BLaER1 (cell line): ENCODE measurements around the gene NUTM2E.
"Not testable (repeated sequence)": the region's sequence is repeated elsewhere in the genome, so short reads cannot be mapped to it uniquely, and the experiment has no call there.

ENCODE experiments used
- H3K27ac ChIP-seq: shearing (Covaris generic); formaldehyde crosslinking; 2 replicates; pipeline ENCODE4 v1.8.1; 2022
- H3K27me3 ChIP-seq: shearing (Covaris generic); formaldehyde crosslinking; 2 replicates; pipeline ENCODE4 v1.8.1; 2022
- H3K36me3 ChIP-seq: shearing (Covaris generic); formaldehyde crosslinking; 2 replicates; pipeline ENCODE4 v1.8.1; 2022
- H3K4me1 ChIP-seq: shearing (Covaris generic); formaldehyde crosslinking; 2 replicates; pipeline ENCODE4 v1.8.1; 2022
- H3K4me2 ChIP-seq: shearing (Covaris generic); formaldehyde crosslinking; 2 replicates; pipeline ENCODE4 v1.8.1; 2022
- H3K4me3 ChIP-seq: shearing (Covaris generic); formaldehyde crosslinking; 2 replicates; pipeline ENCODE4 v1.8.1; 2022
- H3K9ac ChIP-seq: shearing (Covaris generic); formaldehyde crosslinking; 2 replicates; pipeline ENCODE4 v1.8.1; 2022
- H3K9me3 ChIP-seq: shearing (Covaris generic); formaldehyde crosslinking; 2 replicates; pipeline ENCODE4 v1.8.1; 2022
- H4K20me1 ChIP-seq: shearing (Covaris generic); formaldehyde crosslinking; 2 replicates; pipeline ENCODE4 v1.8.1; 2022

Gene NUTM2E

DNA sequence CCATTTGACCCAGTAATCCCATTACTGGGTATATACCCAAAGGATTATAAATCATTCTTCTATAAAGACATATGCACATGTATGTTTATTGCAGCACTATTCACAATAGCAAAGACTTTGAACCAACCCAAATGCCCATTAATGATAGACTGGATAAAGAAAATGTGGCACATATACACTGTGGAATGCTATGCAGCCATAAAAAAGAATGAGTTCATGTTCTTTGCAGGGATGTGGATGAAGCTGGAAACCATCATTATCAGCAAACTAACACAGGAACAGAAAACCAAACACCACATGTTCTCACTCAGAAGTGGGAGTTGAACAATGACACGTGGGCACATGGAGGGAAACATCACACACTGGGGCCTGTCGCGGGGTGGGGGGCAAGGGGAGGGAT, 7.3 kb downstream of the NUTM2E start:
- H3K4me3 ChIP-seq, H3K4me2 ChIP-seq, H3K36me3 ChIP-seq, H3K9me3 ChIP-seq, H3K4me1 ChIP-seq, H3K27me3 ChIP-seq, H3K27ac ChIP-seq, H3K9ac ChIP-seq, H4K20me1 ChIP-seq: not testable (repeated sequence)

DNA sequence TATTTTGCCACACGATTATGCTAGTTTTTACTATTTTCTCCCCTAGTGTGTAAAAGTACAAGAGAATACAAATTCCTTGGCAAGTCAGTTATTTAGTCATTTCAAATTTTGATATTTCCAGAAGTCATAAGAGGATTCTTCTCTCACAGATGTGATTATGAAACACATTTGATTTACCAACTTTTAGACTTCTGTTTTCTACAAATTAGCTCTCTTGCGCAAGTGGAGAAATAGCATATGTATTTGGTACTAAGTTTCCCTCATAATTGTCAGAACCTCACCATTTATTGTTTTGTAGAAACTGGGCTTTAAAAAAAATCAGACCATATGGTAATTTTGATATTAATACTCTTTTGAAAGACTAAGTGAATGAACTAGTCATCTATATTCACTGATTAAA, 9.4 kb downstream of the NUTM2E start:
- not testable (repeated sequence) for H3K27ac ChIP-seq, H3K4me2 ChIP-seq, H3K9ac ChIP-seq, H3K4me3 ChIP-seq, H3K9me3 ChIP-seq, H3K4me1 ChIP-seq, H3K36me3 ChIP-seq, H3K27me3 ChIP-seq, H4K20me1 ChIP-seq

DNA sequence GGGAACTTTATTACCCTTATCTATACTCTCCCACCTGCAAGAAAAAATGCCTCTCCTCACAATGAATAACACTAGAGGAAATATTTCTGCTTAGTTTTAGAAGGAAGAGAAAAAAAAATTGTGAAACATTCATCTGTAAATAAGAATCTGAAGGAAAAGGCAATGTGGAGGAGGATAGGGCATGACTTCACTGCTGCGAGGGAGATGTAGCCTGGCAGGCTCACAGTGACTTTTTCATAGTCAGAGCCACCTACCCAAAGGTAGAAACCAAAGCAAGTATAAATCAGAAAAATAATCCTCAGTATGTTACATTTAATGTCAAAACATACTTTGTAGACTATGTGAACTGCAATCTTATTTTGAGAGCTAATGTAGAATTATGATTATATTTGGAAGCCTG, 10.4 kb downstream of the NUTM2E start:
- not testable (repeated sequence) for H3K9me3 ChIP-seq, H3K4me3 ChIP-seq, H3K4me2 ChIP-seq, H3K27ac ChIP-seq, H3K4me1 ChIP-seq, H3K27me3 ChIP-seq, H3K36me3 ChIP-seq, H3K9ac ChIP-seq, H4K20me1 ChIP-seq

DNA sequence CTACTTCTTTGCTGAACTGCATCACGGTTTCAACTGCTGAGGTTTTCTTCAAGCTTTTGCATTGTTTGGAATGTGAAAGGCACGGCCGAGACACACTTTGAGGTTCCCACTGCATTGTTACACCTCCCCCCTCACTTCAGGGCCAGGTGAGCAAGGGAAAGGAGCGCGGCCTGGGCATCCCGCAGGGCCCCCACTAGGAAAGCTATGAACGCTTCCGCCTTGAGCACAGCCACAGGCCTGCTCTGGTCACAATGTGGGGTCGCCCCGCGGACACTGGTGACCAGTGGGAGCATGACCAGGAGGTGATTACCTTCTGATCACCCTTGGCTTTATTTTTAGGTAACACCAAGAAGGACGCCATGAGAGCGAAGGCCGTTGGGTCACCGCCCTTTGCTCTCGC, 11.9 kb downstream of the NUTM2E start:
- not testable (repeated sequence) for H3K9me3 ChIP-seq, H3K27ac ChIP-seq, H3K9ac ChIP-seq, H3K4me3 ChIP-seq, H3K4me2 ChIP-seq, H3K4me1 ChIP-seq, H3K36me3 ChIP-seq, H3K27me3 ChIP-seq, H4K20me1 ChIP-seq

DNA sequence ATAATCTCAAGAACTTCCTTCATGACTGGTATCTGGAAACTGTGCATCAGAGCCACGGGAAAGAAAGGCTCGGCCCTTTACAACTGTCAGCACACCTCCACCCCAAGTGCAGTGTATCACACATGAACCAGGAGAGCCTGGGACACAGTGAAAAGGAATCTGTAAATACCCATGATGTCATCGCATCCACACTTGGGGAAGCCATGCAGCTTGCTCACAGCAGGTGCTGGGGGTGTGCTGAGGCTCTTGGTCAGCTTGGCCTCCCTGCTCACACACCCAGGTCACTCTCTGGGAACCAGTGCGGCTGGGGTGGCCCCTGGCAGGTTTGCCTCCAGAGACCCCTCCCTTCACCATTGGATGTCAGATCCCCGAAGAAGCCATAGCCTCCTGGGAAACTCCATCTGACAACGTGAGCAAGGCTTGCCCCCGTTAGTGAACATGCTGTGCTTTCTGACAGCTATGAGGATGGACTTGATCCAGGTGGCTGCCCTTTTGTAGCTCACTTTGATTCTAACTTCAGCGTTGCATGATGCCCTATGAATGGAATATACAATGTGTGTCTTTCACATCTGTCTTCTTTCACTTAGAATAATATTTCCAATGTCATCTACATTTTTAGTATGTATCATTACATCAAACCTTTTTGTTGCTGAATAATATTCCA, 26.8 kb downstream of the NUTM2E start:
- not testable (repeated sequence) for H3K36me3 ChIP-seq, H3K4me3 ChIP-seq, H3K9me3 ChIP-seq, H3K9ac ChIP-seq, H4K20me1 ChIP-seq, H3K27ac ChIP-seq, H3K4me1 ChIP-seq, H3K4me2 ChIP-seq, H3K27me3 ChIP-seq

DNA sequence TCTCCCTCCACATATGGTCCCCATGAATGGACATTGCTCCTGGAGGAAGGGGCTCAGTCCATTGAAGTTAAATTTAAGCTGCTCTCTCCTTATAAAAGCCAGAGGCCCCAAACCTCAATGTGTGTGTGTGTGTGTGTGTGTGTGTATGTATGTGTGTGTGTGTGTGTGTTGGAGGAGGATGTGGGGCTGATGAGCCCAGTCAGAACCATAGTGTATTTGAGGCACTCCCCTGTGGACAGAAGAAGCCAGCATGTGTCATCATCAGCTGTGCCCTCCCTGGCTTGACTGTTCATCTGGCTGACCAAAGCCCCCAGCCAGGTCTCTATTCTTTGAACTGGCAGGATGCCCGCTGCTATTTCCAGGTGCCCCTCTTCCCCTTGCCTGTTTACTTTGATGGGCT, 35.7 kb downstream of the NUTM2E start:
- not testable (repeated sequence) for H3K4me2 ChIP-seq, H3K27me3 ChIP-seq, H3K9me3 ChIP-seq, H3K4me3 ChIP-seq, H3K36me3 ChIP-seq, H3K9ac ChIP-seq, H3K27ac ChIP-seq, H4K20me1 ChIP-seq, H3K4me1 ChIP-seq

DNA sequence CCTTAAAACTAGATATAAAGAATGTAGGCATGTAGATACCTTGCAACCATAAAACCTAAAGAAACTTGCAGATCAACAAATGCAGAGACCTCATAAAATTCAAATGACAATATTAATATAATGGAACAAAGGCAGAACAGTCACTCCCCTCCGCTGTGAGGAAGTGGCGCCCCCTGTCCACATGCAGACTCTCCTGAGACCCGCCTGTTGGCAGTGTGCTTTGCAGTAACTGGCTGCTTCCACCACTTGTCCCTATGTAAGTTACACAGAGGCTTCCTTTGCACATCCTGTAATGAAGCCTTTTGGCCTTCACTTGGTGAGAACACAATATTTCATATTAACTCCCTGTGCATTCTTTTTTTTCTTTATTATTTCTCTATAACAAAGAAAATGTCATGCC, 36.3 kb downstream of the NUTM2E start:
- not testable (repeated sequence) for H3K4me1 ChIP-seq, H3K4me2 ChIP-seq, H3K9ac ChIP-seq, H3K27me3 ChIP-seq, H3K27ac ChIP-seq, H3K36me3 ChIP-seq, H3K9me3 ChIP-seq, H4K20me1 ChIP-seq, H3K4me3 ChIP-seq

DNA sequence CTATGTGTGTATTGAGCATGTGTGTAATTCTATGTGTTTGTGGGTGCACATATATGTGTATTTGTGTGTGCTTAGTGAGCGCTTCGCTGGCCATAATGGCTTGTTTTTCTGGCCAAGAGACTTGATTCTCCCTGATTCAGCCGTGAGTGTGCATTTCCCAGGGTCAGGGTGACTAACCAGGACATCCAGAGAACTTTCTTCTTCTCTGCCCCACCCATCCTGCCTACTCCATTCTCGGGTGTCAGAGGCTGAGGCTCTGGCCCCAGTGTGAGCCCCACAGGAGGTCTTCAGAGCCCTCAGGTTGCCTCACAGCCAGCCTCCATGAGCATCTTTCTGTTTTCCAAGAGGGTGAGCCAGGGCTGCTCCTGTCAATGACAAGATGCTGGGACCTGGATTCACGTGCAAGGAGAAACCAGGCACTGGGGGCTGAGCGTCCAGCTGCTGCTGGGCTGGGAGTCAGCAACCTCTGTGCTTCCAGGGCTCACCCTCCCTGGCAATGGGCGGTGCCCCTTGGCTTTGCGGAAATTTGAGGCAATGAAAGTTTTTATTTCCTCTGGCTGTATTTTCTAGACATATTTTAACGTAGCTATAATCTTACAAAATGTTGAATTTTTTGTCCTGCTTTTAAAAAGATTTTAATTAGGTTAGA, 40.5 kb downstream of the NUTM2E start:
- H4K20me1 ChIP-seq, H3K4me1 ChIP-seq, H3K36me3 ChIP-seq, H3K9ac ChIP-seq, H3K4me3 ChIP-seq, H3K9me3 ChIP-seq, H3K27ac ChIP-seq, H3K27me3 ChIP-seq, H3K4me2 ChIP-seq: not testable (repeated sequence)

DNA sequence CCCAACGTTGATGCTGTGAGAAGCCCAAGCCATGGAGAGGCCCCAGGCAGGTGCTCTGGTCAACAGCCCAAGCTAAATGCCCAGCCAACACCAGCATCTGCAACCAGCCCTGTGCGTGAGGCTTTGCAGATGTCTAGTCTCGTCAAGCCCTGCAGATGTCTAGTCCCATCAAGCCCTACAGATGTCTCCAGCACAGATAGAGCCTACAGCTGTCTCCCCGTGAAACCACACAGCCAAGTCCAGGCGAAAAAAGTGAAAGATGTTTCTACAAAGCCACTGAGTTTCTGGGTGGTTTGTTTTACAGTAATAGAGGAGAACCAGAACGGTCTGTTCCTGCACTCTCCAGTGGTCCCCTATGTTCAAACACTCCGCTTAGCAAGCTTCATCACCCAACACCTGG, 41.5 kb downstream of the NUTM2E start:
- not testable (repeated sequence) for H3K4me1 ChIP-seq, H4K20me1 ChIP-seq, H3K9me3 ChIP-seq, H3K27me3 ChIP-seq, H3K27ac ChIP-seq, H3K4me2 ChIP-seq, H3K9ac ChIP-seq, H3K4me3 ChIP-seq, H3K36me3 ChIP-seq

DNA sequence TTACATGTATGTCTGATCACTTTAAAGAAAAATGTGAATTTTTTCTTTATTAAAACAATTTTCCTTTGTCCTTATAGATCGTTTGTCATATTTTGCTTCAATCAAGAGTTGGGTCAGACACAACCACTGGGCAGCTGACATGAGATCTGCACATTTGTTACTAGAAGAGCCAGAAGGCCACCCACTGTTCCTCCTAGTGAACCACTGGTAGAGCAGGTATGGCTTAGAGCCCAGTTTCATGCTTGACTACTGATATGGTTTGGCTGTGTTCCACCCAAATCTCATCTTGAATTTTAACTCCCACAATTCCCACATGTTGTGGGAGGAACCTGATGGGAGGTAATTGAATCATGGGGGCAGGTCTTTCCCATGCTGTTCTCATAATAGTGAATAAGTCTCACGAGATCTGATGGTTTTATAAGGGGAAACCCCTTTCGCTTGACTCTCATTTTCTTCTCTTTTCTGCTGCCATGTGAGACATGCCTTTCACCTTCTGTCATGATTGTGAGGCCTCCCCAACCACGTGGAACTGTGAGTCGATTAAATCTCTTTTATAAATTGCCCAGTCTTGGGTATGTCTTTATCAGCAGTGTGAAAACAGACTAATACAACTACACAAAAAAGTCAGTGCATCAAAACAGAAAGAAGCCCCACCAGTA, 43.0 kb downstream of the NUTM2E start:
- H3K36me3 ChIP-seq, H3K4me2 ChIP-seq, H3K4me3 ChIP-seq, H3K4me1 ChIP-seq, H3K9me3 ChIP-seq, H3K9ac ChIP-seq, H3K27me3 ChIP-seq, H3K27ac ChIP-seq, H4K20me1 ChIP-seq: not testable (repeated sequence)

DNA sequence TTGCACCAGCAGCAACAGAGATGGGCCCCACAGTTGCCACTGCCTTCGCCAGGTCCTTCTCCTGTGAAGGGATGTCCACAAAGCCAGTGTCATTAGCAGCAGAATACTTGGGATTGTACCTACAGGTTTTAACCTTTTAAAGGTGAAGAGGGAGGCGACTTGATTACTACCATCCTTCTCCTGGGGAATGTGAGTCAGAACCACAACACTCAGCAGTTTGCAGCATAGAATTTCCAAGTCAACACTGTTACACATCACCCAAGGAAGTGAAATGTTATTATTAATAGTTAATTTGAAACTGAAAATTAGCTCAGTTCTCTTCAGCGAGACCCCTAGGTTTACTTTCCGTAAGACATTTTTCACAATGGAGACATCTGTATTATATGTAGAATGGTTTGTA, 45.2 kb downstream of the NUTM2E start:
- H3K4me2 ChIP-seq, H4K20me1 ChIP-seq, H3K4me1 ChIP-seq, H3K9ac ChIP-seq, H3K4me3 ChIP-seq, H3K27ac ChIP-seq, H3K27me3 ChIP-seq, H3K9me3 ChIP-seq, H3K36me3 ChIP-seq: not testable (repeated sequence)
